Mesothelial cell of epicardium (in vitro differentiated cells): ENCODE measurements around the gene DDO. TPM values are rescaled to one million over a fixed set of nuclear protein-coding genes. Genes with fewer than 3 reads are reported as not detected.

Experiments used
- DNase-seq, 2 experiments: peaks; one replicate each; pipeline ENCODE4 v3.0.0; 2021; ENCODE audit warnings: low spot score in 2 of 2; ENCODE audit not compliant: unreplicated experiment in 2 of 2
- H3K27ac Mint-ChIP-seq: 2 replicates; pipeline ENCODE4 v1.8.0; 2021; ENCODE audit warnings: mixed read lengths
- H3K27me3 Mint-ChIP-seq: 2 replicates; pipeline ENCODE4 v1.8.0; 2021; ENCODE audit warnings: low read depth, mixed read lengths
- H3K36me3 Mint-ChIP-seq: 2 replicates; pipeline ENCODE4 v1.8.0; 2021; ENCODE audit warnings: mixed read lengths
- H3K4me1 Mint-ChIP-seq: 2 replicates; pipeline ENCODE4 v1.8.0; 2021; ENCODE audit warnings: mixed read lengths
- H3K4me3 Mint-ChIP-seq: 2 replicates; pipeline ENCODE4 v1.8.0; 2021; ENCODE audit warnings: mild to moderate bottlenecking, moderate library complexity, mixed read lengths
- H3K9me3 Mint-ChIP-seq: 2 replicates; pipeline ENCODE4 v1.8.0; 2021; ENCODE audit warnings: mixed read lengths
- total RNA-seq: library from RNA; stranded (reverse); gene quantifications from 3 replicates; pipeline ENCODE4 v1.2.1, GENCODE V29; 2021
- TF ChIP-seq, protein P1 (sequence below): fragments of 200-600 bp; sonication (generic); IDR thresholded peaks from one replicate; pipeline ENCODE4 v1.5.0; 2021; ENCODE audit warnings: antibody characterized with exemption; ENCODE audit not compliant: unreplicated experiment

DDO gene
- total RNA-seq, 1 donor from 2014 or later = not detected

- Mint-ChIP-seq H3K9me3 (peaks cover 8% of the 10 kb centered on the region), H3K36me3 (no peaks in the 10 kb centered on the region), H3K27ac (no peak overlapping the region), H3K4me1 (peaks cover 2% of the 10 kb centered on the region), H3K4me3 (no peak overlapping the region), H3K27me3 (peaks cover 16% of the 10 kb centered on the region)
- no peak for DNase-seq
- TF ChIP-seq, protein P1, sequence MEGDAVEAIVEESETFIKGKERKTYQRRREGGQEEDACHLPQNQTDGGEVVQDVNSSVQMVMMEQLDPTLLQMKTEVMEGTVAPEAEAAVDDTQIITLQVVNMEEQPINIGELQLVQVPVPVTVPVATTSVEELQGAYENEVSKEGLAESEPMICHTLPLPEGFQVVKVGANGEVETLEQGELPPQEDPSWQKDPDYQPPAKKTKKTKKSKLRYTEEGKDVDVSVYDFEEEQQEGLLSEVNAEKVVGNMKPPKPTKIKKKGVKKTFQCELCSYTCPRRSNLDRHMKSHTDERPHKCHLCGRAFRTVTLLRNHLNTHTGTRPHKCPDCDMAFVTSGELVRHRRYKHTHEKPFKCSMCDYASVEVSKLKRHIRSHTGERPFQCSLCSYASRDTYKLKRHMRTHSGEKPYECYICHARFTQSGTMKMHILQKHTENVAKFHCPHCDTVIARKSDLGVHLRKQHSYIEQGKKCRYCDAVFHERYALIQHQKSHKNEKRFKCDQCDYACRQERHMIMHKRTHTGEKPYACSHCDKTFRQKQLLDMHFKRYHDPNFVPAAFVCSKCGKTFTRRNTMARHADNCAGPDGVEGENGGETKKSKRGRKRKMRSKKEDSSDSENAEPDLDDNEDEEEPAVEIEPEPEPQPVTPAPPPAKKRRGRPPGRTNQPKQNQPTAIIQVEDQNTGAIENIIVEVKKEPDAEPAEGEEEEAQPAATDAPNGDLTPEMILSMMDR = no peak
Measured at GRCh38 chr6:110418594-110418993, 3.2 kb upstream of the DDO start.

GRCh38 chr6:110414669-110415068 lies 706 bp downstream of the DDO start:
- TF ChIP-seq, protein P1 = no peak

DNA sequence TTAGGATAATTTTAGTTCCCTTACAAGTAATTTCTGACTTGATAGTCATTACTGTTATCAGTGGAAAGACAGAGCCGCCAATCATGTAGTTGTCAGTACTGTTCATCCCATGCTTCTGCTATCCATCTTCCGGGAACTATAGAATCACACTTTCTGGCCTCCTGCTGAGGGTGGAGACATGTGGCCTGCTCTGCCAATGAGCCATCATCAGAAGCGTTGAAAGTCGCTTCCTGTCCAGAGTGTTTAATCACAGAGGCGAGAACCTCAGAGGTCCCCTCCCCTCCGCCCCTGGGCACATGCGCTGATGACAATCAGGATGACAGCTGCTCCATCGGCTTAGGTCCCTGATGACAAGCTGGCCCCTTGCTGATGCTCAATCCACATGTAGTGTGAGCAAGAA lies 3.0 kb downstream of the DDO start:
- TF ChIP-seq, protein P1 = no peak
- H3K9me3 Mint-ChIP-seq = no peaks in the 10 kb centered on the region
- H3K4me3 Mint-ChIP-seq = no peak overlapping the region
- H3K36me3 Mint-ChIP-seq = no peaks in the 10 kb centered on the region
- DNase-seq = no peak
- no peak overlapping the region for H3K27ac Mint-ChIP-seq
- no peaks in the 10 kb centered on the region for H3K4me1 Mint-ChIP-seq
- peaks cover 9% of the 10 kb centered on the region for H3K27me3 Mint-ChIP-seq

More at GRCh38 chr6:110414669-110415068, 706 bp downstream of the DDO start:
- Mint-ChIP-seq H3K27me3 (peaks cover 13% of the 10 kb centered on the region), H3K36me3 (no peaks in the 10 kb centered on the region), H3K9me3 (no peaks in the 10 kb centered on the region), H3K27ac (no peak overlapping the region), H3K4me1 (no peaks in the 10 kb centered on the region), H3K4me3 (no peak overlapping the region)
- no peak for DNase-seq

DNA sequence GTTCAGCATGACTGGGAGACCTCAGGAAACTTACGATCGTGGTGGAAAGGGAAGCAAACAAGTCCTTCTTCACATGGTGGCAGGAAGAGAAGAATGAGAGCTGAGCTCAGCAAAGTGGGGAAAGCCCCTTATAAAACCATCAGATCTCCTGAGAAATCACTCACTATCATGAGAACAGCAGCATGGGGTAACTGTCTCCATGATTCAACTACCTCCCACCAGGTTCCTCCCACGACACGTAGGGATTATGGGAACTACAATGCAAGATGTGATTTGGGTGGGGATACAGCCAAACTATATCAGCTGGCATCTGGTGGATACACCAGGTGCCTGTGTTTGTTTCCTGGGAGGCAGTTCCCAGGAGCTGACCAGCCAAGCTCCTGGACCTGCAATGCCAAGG lies 4.9 kb downstream of the DDO start:
- Mint-ChIP-seq H3K9me3 (no peaks in the 10 kb centered on the region), H3K27ac (no peak overlapping the region), H3K27me3 (peaks cover 7% of the 10 kb centered on the region), H3K4me3 (no peak overlapping the region), H3K36me3 (no peaks in the 10 kb centered on the region), H3K4me1 (no peaks in the 10 kb centered on the region)
- DNase-seq = no peak
- TF ChIP-seq, protein P1 = no peak

DNA sequence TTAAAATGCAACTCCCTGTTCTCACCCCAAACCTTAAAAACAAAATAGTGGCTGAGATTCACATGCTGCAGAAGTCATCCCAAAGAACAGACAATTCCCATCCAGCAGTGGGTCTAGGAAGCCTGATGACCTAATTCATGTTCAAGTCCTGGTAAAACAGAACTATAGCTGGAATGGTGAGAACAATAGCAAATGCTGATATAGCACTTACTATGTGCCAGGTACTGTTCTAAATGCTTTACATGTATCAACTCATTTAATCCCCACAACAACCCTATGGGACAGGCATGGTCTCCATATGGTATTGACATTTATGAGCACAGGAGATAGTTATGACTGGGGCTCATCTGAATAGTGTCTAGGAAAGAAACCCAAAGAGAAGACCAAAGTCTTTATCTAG lies 5.6 kb downstream of the DDO start:
- no peak for DNase-seq
- no peaks in the 10 kb centered on the region for H3K4me1 Mint-ChIP-seq
- no peak overlapping the region for H3K27ac Mint-ChIP-seq
- H3K9me3 Mint-ChIP-seq = no peaks in the 10 kb centered on the region
- TF ChIP-seq, protein P1 = no peak
- no peak overlapping the region for H3K4me3 Mint-ChIP-seq
- H3K36me3 Mint-ChIP-seq = no peaks in the 10 kb centered on the region
- H3K27me3 Mint-ChIP-seq = peaks cover 7% of the 10 kb centered on the region

- H3K27me3 Mint-ChIP-seq = peaks cover 7% of the 10 kb centered on the region
Measured at GRCh38 chr6:110408901-110409300, 6.5 kb downstream of the DDO start.

More at GRCh38 chr6:110408901-110409300, 6.5 kb downstream of the DDO start:
- H3K27ac Mint-ChIP-seq = no peak overlapping the region
- no peaks in the 10 kb centered on the region for H3K4me1 Mint-ChIP-seq
- no peak overlapping the region for H3K4me3 Mint-ChIP-seq
- TF ChIP-seq, protein P1 = no peak
- H3K36me3 Mint-ChIP-seq = no peaks in the 10 kb centered on the region
- no peak for DNase-seq
- H3K9me3 Mint-ChIP-seq = no peaks in the 10 kb centered on the region
